HG02588 (cell line): Measurements from ENCODE around the gene PERCC1.
"Not testable (repeated sequence)": the region's sequence is repeated elsewhere in the genome, so short reads cannot be mapped to it uniquely, and the experiment has no call there.

ENCODE experiments used
- ATAC-seq: cut with Tn5 transposase; IDR thresholded peaks from one replicate; pipeline ENCODE4 v1.9.1; 2021; ENCODE audit warnings: mild to moderate bottlenecking, moderate library complexity; ENCODE audit not compliant: unreplicated experiment

PERCC1 gene

DNA sequence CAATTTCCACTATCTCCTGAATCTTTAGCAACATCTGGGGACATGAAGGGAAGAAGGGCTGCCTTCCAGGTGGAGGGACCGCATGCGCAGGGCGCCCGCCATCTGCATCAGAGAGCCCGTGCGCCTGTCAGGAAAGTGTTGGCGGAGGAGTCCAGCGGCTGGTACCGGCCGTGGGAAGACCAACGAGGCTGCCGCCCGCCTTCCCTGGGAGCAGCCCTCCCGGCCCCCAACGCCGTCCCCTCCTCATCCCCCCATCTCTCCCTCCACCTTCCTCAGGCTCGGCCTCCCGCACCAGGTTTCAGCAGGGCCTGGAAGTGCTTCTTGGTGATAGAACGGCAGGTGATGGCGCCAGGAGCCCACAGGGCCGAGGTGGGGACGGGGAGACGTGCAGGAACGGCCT, 35.2 kb downstream of the PERCC1 start:
- no peak for ATAC-seq

GRCh38 chr16:1466968-1467521, 36.2 kb downstream of the PERCC1 start:
- no peak for ATAC-seq

DNA sequence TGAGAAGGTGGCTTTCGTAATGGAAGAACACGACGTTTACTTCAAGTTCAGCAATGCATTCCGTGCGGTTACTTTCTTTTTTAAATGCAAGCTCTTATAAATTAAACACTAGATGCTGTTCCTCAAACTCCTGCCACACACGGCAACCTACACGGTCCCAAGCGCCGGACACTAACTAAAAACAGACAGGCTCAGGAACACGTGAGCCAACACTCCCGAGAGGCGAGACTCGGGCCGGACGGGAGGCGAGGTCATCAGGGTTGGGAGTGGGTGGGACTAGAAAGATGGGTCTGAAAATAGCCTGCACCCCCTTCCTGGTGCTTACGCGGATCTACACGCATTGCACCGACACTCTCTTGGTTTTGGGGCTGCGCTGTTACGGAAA, 37.5 kb downstream of the PERCC1 start:
- ATAC-seq: no peak

GRCh38 chr16:1469141-1469540, 38.3 kb downstream of the PERCC1 start:
- ATAC-seq: not testable (repeated sequence)

- no peak for ATAC-seq
Observed at GRCh38 chr16:1469693-1470201, 38.9 kb downstream of the PERCC1 start.

DNA sequence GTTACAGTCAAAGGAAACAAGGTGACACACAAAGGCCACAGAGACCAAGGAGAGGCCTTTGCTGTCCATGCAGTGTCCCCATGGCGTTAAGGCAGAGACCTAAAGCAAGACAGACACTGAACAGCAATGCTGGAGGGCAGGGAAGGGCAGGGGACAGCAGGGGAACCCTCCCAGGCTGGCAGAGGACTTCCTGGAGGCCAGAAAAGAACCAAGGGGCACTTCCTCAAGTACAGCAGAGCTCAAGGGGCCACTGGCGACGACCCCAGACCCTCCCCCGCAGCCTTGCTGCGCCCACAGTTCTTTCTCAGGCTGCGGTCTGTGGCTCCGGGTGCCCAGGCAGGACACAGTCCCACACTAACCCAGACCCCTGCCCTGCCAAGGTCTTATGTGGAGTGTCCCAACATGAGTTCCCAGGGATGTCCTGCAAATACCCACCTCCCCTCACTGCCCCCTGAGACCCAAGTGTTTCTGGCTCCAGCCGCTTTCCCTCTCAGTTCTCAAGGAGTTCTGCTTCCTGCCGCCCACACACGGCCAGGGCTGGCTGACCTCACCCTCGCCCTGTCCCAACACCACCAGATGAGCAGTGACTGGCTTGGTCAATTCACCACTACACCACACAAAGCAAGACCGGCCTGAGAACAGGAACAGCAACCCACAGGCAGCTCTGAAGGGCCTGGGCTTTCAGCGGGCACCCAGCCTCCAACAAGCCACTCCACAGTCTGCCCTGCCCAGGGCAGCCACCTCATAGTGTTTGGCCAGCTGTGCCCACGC, 39.8 kb downstream of the PERCC1 start:
- ATAC-seq: no peak

DNA sequence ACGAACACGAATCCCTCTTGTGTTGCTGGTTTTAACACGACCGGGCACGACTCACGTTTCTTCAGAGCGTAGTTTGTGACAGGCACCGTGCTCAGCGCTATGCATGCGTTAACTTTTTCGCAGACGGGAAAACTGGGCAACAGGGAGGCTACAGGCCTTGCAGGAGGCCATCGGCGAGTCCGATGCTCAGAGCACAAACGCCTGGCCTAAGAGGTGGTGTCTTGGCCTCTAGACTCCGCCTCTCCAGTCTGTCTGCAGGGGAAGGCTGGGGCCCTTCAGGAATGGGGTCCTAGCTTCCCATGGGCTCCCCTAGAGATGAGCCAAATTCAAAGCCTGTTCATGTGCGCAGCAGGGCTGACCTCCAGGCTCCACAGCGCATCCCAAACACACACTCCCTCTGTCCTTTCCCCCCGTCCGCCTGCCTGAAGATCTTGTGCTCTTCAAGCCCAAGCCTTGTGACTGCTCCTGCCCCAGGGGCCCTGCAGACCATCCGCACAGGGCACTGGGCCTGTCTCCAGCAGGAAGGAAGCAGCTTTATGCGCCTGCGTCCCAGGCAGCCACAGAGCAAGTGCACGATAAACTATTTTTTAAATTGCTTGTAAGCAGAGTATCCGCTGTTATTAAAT, 40.8 kb downstream of the PERCC1 start:
- ATAC-seq: no peak

DNA sequence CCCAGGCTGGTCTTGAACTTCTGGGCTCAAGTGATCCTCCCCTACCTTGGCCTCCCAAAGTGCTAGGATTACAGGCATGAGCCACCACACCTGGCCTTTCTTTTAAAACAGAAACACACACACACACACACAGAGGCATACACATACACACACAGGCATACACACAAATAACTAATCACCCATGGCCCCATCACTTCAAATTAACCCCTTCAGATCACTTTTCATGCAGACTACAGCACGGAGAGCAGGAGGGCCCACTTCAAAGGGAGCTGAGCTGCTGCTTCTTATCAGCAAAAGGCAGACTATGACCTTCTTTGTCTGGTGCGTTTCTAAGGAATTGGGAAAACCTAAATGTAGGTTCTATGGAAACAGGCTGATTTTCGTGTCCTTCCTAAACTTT, 42.1 kb downstream of the PERCC1 start:
- no peak for ATAC-seq

DNA sequence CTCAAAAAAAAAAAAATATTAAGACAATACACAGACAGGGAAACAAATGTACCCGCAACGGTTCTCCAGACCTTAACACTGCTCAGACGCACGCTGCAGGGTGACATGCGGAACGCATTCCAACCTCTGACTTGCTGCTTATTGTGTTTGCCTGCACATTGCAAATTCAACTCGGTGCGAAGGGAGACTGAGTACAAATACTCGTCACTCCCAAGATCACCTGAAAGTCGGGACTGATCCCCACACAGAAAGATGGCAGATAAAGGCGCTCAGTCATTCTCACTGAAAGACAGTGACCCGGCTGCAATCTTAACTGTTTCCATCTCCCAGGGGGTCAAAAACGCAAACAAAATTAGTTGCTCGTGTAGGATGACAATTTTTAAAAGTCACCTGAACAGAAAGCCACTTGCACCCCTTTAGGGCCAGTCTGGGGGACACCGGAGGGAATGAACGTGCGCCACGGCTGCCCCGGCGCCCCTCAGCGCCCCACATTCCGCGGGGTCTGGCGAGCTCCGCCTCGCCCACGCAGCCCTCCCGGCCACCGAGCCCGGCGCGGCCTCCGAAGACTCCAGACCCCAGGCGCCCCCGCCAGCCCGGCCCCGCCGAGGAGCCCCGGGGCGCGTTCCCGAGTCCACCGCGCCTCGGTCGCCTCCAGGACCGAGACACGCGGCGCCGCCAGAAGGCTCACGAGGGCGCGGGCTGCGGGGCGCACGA, 43.4 kb downstream of the PERCC1 start:
- ATAC-seq: peak; percentile 17

DNA sequence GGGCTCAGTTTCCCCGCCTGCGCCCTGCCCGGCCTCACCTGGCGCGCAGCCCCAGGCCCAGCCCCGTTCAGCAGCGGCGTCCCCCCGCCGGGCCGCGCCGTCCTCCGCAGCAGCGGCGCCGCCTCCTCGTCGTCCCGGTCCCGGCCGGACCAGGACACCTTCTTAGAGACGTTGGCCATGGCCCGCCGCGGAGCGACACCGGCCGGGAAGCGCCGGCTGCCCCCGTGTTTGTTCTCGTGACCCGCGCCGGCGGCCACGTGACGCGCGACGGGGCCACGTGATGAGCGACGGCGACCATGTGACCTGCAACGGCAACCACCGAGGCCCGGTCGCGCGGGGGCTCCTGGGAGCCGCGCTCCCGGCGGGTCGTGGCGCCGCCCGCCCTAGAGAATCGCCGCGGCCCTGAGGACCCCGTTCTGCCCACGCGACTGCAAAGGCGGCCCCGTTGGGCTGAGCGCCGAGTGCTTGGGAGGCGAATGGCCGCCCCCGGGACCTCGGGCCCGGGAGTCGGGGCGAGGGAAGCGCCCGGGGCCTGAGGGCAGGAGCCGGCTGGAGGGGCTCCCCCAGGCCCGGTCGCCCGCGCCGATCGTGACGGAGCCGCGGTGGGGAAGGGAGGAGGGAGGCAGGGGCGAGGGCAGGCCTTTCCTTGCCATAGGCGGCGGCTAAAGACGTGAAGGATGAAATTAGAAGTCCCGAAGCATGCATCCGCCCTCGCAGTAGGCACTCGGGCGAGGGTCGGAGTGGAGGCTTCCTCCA, 44.1 kb downstream of the PERCC1 start, which contains the start of gene CLCN7:
CLCN7 (minus strand) TSS at position 233 of the 756 bp plus-strand sequence; CDS start at position 179, 54 bp downstream.
- ATAC-seq: peak; percentile 81

DNA sequence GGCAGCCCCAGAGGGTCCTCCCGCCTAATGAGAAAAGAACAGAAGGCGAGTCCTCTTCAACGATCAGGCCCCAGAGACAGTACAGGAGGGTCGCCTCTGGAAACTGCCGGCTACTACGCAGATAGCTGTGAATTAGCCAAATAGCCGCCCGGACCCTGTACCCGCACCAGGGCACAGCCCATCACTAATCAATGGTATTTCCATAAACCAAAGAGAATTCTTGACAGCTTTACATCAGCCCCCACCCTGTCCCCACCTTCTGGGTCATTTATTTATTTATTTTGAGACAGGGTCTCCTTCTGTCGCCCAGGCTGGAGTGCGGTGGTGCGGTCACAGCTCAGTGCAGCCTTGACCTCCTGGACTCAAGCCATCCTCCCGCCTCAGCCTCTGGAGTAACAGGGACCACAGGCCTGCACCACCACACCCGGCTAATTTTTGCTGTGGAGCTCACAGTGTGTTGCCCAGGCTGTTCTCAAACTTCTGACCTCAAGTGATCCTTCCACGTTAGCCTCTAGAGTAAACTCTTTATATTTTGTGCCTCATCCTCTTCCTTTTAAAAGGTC, 44.8 kb downstream of the PERCC1 start:
- no peak for ATAC-seq

DNA sequence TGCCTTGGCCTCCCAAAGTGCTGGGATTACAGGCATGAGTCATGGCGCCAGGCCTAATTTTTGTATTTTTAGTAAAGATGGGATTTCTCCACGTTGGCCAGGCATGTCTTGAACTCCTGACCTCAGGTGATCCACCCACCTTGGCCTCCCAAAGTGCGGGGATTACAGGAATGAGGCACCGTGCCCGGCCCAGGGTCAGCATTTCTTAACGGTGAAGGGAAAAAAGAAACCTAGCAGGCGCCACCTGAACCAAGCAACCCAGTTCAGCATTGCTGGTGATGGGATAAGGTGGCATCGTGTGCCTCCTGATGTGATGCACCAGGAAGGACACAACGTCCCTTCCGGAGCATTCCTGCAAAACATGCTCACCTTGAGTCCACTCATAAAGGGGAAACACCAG, 46.2 kb downstream of the PERCC1 start:
- ATAC-seq: no peak

GRCh38 chr16:1478937-1479336, 48.1 kb downstream of the PERCC1 start:
- not testable (repeated sequence) for ATAC-seq

GRCh38 chr16:1481906-1482835, 51.3 kb downstream of the PERCC1 start:
- ATAC-seq: no peak
